C4-2B (cell line): ENCODE data around the gene ATG7.
A peak's percentile ranks its signal among the peaks of the same experiment; 100 is the strongest.

ENCODE experiments used
- H3K27ac ChIP-seq: fragments of 450-650 bp; 2 replicates; pipeline ENCODE4 v1.5.1; 2017
- ZFX ChIP-seq: fragments of 450-650 bp; IDR thresholded peaks from 2 replicates; pipeline ENCODE4 v1.6.1; 2017
- TF ChIP-seq, protein P1 (sequence below): fragments of 450-650 bp; conservative IDR thresholded peaks from 2 replicates; pipeline ENCODE4 v1.5.1; 2017; ENCODE audit warnings: mild to moderate bottlenecking

Gene ATG7

DNA sequence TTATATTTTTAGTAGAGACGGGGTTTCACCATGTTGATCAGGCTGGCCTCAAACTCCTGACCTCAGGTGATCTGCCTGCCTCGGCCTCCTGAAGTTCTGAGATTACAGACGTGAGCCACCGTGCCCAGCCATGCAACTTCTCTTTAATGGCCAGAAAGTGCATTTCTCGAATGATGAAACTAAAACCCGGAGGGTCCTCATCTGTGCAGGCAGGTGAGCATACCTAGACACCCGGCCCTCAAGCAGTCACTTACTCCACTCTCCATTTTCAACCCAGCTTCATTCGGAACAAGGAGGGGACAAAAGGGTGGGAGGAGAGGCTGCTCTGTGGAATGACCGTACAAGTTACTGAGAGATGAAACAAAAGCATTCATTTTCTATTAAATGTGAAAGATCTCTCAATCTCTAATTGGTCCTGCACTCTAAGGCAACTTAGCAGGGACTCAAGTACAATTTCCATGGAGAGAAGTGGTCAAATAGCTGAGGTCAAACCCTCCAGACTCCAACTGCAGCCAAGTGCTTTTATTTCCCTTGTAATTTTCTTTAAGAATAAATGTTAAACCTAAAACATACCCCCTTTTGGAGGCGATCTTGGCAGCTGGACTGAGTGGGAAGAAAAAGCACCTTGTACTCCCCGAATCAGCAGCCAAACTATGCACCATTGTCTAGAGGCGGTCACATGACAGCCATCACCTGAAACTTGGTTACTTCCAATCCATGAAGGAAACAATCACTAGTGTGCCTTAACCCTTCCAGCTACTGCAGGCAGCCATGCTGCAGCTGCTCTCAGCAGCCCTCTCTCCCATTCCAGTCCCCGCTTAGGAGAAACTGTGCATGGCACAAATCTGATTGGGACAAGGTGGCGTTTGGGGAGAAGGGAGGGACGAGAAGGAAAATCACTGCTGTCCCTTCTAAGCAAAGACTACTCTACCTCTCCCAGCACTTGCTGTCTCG lies 309.3 kb downstream of the ATG7 start:
- H3K27ac ChIP-seq, result peak overlapping the region; percentile 57
- TF ChIP-seq ZFX, result no peak
- TF ChIP-seq, protein P1, sequence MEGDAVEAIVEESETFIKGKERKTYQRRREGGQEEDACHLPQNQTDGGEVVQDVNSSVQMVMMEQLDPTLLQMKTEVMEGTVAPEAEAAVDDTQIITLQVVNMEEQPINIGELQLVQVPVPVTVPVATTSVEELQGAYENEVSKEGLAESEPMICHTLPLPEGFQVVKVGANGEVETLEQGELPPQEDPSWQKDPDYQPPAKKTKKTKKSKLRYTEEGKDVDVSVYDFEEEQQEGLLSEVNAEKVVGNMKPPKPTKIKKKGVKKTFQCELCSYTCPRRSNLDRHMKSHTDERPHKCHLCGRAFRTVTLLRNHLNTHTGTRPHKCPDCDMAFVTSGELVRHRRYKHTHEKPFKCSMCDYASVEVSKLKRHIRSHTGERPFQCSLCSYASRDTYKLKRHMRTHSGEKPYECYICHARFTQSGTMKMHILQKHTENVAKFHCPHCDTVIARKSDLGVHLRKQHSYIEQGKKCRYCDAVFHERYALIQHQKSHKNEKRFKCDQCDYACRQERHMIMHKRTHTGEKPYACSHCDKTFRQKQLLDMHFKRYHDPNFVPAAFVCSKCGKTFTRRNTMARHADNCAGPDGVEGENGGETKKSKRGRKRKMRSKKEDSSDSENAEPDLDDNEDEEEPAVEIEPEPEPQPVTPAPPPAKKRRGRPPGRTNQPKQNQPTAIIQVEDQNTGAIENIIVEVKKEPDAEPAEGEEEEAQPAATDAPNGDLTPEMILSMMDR, result no peak

DNA sequence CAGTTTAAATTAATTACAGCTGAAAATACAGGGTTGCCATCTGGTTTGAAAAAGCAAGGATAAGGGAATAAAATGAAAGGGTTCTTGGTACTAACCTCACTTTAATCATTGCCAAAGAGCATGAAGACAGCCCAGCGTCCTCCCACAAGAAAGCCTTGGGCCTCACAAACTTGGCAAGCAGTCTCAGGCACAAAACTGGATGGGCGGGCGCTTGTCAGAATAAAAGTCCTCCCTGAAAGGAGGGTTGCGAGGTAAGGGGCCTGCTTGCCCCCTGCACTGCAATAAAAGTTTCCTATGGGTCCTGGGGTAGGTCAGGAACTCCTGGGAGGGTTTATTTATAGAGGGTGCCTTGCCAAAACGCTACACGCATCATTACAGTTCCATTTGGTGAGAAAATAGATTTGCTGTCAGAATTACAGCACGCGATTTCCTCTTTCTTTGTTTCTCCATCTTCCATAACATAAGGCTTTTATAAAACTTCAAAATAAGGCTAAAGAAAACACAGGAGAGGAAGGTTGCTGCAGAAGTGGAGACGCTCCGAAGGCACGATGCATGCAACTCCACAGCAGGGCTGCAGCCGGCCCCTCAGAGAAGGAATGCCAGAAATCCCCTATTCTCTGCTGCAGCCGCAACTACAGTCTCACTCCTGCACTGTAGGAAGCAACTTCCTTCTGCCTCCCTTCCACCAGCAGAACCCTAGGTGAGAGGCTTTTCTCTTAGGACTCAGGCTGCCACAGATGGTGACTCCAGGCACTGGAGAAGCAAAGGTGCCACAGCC lies 310.2 kb downstream of the ATG7 start:
- peak overlapping the region; percentile 57 for H3K27ac ChIP-seq
- TF ChIP-seq ZFX, result no peak
- TF ChIP-seq, protein P1, result no peak

DNA sequence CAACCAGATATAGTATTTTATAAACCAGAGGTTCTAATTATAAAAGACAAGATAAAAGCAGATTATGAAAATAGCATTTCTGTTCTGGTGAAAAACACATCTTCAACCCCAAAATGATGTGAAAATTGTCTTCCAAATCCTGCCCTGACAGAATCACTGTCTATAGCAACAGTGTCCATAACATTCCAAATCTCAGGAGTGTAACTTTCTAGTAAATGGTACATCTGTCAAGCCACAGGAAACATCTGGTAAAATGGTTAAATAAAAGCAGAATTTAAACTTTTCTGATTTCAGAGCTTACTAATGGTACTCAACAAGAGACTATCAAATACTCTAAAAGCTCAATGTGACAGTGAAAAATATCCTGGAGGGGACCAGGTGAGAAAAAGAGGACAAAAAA lies 311.0 kb downstream of the ATG7 start:
- TF ChIP-seq, protein P1, result no peak
- no peak for TF ChIP-seq ZFX
- H3K27ac ChIP-seq, result no peak overlapping the region

DNA sequence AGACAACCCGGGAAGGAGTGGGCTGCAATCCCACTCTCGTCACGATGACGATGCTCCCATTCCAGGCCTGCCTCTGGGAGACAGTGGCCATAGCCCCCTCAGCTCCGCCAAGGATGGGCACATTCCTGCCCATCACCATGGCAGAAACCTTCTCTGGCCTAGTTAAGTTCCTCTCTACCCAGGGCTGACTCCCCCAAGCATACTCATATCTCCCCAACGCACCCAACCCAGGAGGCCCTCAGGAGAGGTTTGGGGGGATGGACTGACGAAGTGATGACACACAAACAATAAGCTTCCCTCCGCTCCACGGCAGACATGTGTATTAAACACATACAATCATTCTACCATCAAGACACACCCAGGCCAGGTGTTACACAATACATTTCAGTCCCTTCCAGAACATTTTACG lies 311.4 kb downstream of the ATG7 start:
- no peak overlapping the region for H3K27ac ChIP-seq
- TF ChIP-seq ZFX, result no peak
- TF ChIP-seq, protein P1, result no peak

DNA sequence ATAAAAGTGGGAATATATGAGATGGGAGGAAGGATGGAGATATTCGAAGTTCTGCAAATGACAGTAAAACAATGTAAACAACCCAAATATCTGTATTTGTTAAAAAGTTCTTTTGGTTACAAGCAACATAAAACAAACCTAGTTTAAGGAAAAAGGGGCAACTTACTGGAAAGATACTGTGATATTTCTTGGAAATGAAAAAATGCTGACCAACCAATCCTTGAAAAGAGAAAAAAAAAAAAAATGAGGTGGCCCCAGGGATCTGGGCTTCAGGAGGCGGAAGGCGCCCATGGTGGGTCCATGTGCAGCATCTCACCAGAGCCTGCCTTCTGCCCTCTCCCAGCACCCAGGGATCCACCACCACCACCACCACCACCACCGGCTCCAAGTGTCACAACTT lies 312.4 kb downstream of the ATG7 start:
- no peak overlapping the region for H3K27ac ChIP-seq
- TF ChIP-seq ZFX, result no peak
- TF ChIP-seq, protein P1, result no peak

DNA sequence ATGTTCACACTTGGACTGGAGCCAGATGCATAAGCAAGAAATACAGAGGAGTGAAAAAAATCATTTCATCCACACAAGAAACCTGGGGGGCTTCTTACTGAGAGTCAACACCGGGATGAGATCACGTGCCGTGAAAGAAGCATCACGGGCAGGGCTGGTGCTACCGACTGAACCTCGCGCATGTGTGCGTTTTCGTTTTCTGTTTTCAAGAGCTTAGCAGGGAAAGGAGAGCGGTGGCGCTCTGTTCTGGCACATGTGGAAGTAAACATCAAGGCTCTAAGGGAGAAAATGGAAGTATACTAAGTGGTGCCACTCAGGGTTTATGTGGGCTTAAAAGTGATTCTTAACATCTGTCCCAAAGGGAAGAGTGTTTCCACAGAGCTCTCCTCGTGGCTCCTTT lies 315.6 kb downstream of the ATG7 start:
- TF ChIP-seq, protein P1, result no peak
- no peak for TF ChIP-seq ZFX
- no peak overlapping the region for H3K27ac ChIP-seq

DNA sequence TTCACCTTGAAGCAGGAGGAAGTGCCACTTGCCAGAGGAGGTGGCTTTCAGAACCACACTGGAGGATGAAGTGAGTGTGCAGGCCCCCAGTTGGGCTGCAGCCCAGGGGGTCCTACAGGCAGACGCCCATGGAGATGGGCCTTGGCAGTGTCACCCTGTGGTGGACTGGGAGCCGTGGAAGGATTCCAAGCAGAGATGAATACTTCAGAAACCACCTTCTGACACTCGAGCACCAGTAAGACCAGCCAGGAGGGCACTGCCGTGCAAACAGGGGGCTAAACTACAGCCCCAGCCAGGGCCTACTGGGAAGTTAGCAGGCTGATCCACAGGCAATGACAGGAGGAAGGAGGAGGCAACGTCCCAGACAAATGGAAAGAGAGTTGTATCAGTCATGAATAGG lies 316.1 kb downstream of the ATG7 start:
- no peak overlapping the region for H3K27ac ChIP-seq
- TF ChIP-seq ZFX, result no peak
- TF ChIP-seq, protein P1, result no peak
